Central memory CD8-positive, alpha-beta T cell (primary cell): Measurements from ENCODE around the gene KRT82.
"Not testable (repeated sequence)": the region's sequence is repeated elsewhere in the genome, so short reads cannot be mapped to it uniquely, and the experiment has no call there.

ENCODE experiments used
- ATAC-seq: fragments of 150-1000 bp; cut with Tn5 transposase; replicated peaks from 2 replicates; pipeline ENCODE4 v1.10.0; 2022; ENCODE audit warnings: mild to moderate bottlenecking, moderate FRiP score, moderate number of reproducible peaks; ENCODE audit not compliant: poor library complexity, severe bottlenecking; ENCODE audit errors: extremely low read depth
- DNase-seq, 2 donors: peaks; one replicate each; pipeline ENCODE4 v3.0.0; 2021; ENCODE audit warnings: low spot score in 2 of 2
- H3K27ac Mint-ChIP-seq: one replicate; pipeline ENCODE4 v1.8.0; 2022; ENCODE audit warnings: low read depth, mild to moderate bottlenecking, moderate library complexity, mixed read lengths
- H3K27me3 Mint-ChIP-seq: one replicate; pipeline ENCODE4 v1.8.0; 2022; ENCODE audit warnings: mixed read lengths
- H3K36me3 Mint-ChIP-seq: one replicate; pipeline ENCODE4 v1.8.0; 2022; ENCODE audit warnings: mild to moderate bottlenecking, moderate library complexity, mixed read lengths; ENCODE audit not compliant: insufficient read depth
- H3K4me1 Mint-ChIP-seq: one replicate; pipeline ENCODE4 v1.8.0; 2022; ENCODE audit warnings: mixed read lengths
- H3K4me3 Mint-ChIP-seq: one replicate; pipeline ENCODE4 v1.8.0; 2022; ENCODE audit warnings: mild to moderate bottlenecking, moderate library complexity, mixed read lengths
- H3K9me3 Mint-ChIP-seq: one replicate; pipeline ENCODE4 v1.8.0; 2022; ENCODE audit warnings: mixed read lengths

KRT82 gene

DNA sequence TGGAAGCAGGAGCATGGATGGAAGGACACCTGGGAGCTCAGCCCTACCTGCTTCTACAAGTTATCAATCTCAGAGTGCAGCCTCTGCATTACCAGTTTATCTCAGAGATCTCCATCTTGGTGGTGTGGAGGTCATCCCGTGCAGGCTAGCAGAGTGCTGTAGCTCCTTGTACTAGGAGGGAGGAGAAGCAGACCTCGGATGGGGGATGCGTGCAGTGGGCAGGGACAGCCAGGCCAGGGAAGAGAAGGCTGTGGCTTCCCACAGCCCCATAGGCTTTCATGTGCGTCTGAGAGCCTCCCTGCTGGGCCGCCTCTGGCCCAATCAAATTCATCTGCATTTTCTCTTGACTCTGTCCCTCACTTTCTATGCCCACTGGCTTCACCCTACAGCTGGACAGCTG is 8.8 kb upstream of the KRT82 start:
- peaks cover 33% of the 10 kb centered on the region for H3K27me3 Mint-ChIP-seq
- ATAC-seq (no peak), DNase-seq (no peak)
- no peaks in the 10 kb centered on the region for H3K9me3 Mint-ChIP-seq
- no peaks in the 10 kb centered on the region for H3K36me3 Mint-ChIP-seq
- no peak overlapping the region for H3K4me3 Mint-ChIP-seq
- no peak overlapping the region for H3K27ac Mint-ChIP-seq
- H3K4me1 Mint-ChIP-seq = peaks cover 10% of the 10 kb centered on the region

DNA sequence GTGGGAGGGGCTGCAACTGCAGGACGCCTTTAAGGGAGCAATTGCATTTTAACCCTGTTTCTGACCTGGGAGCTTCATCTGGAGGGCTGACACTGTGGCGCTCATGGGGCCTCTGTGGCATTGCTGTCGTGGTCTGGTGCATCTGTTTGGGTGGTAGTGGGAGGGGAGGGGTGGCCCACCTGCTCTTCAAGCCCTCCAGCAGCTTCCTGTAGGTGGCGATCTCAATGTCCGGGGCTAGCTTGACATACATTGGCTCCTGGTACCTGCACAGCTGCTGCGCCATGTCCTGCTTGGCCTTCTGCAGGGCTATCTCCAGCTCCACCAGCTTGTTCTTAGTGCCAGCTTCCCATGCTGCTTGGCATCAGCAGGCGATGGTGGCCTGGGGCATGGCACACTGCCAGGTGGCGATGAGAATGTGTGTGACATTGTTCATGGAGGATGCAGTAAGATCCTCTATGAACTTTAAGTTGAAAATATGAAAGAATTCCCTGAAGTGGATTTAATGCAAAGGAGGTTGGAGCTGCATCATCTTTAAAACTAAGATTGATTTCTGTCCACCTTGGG is 7.7 kb upstream of the KRT82 start:
- H3K9me3 Mint-ChIP-seq = no peaks in the 10 kb centered on the region
- DNase-seq (no peak), ATAC-seq (no peak)
- peaks cover 5% of the 10 kb centered on the region for H3K4me1 Mint-ChIP-seq
- no peak overlapping the region for H3K27ac Mint-ChIP-seq
- H3K36me3 Mint-ChIP-seq = no peaks in the 10 kb centered on the region
- H3K27me3 Mint-ChIP-seq = peaks cover 33% of the 10 kb centered on the region
- H3K4me3 Mint-ChIP-seq = no peak overlapping the region

DNA sequence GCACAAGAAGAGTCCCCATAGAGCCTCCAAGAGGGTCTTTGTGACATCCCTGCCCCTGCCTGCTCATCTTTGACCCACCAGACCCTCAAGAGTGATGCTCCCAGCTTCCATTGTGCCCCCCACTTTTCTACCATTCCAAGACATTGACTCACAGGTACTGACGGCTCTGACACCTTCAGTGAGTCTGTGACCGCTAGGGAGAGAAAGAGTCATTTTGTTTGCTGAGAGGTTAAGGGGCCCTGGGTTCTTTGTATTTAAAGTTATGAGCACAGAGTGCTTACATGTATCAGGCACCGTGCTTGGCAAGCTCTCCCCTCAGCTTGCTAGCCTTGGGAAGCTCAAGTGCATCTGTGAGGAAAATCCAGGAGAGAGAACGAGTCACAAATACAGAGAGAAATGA is 7.1 kb upstream of the KRT82 start:
- Mint-ChIP-seq H3K9me3 (no peaks in the 10 kb centered on the region), H3K27me3 (peaks cover 38% of the 10 kb centered on the region), H3K4me1 (peaks cover 5% of the 10 kb centered on the region), H3K4me3 (no peak overlapping the region), H3K27ac (no peak overlapping the region), H3K36me3 (no peaks in the 10 kb centered on the region)
- DNase-seq (no peak), ATAC-seq (no peak)

DNA sequence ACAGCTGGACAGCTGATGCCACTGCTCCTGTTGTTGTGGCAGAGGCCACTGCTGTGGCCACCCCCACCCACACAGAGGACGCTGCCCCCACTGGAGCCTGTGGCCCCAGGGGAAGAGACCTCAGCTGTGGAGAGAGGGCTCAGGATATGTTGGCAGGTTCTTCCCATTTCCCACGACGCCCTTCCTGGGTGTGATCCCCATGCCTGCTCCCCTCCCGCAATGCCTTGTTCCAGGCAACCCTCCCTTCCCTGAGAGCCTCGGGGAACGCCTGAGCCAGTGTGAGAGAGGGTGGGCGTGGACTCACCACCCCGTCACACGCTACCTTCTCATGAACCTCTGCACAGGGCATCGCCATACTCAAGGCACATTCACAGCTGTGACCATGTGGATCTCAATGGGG is 5.7 kb upstream of the KRT82 start:
- DNase-seq = no peak
- H3K4me1 Mint-ChIP-seq = peaks cover 5% of the 10 kb centered on the region
- H3K27me3 Mint-ChIP-seq = peaks cover 49% of the 10 kb centered on the region
- no peaks in the 10 kb centered on the region for H3K9me3 Mint-ChIP-seq
- no peaks in the 10 kb centered on the region for H3K36me3 Mint-ChIP-seq
- H3K4me3 Mint-ChIP-seq = no peak overlapping the region
- ATAC-seq = no peak
- no peak overlapping the region for H3K27ac Mint-ChIP-seq

DNA sequence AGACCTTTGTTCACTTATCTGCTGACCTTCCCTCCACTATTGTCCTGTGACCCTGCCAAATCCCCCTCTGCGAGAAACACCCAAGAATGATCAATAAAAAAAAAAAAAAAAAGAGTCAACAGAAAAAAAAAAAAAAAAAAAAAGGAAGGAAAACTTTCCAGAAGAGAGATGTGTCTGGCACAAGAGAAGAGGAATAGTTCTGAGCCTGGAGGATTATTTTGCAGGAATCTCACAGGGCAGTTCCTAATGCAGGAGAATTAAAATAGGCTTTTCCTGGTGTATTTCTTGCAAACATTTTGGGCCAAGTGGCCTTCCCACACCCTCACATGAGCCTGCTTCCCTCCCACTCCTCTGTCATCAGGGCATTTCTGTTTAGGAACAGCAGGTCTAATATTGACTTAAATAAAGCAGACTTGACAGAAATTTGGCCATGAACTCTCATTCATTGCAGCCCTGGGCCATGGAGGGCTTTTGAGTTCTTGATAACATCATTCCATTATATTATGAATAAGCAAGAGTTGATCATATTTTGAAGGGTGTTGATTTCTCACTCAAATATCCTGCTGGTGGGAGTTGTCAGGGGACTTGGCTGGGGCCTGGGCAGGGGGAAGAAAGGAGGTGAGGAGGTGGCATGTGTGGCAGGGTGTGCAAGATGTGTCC is 4.6 kb upstream of the KRT82 start:
- not testable (repeated sequence) for H3K4me3 Mint-ChIP-seq, DNase-seq, ATAC-seq, H3K27ac Mint-ChIP-seq, H3K36me3 Mint-ChIP-seq, H3K9me3 Mint-ChIP-seq, H3K4me1 Mint-ChIP-seq
- H3K27me3 Mint-ChIP-seq = peaks cover 44% of the 10 kb centered on the region

DNA sequence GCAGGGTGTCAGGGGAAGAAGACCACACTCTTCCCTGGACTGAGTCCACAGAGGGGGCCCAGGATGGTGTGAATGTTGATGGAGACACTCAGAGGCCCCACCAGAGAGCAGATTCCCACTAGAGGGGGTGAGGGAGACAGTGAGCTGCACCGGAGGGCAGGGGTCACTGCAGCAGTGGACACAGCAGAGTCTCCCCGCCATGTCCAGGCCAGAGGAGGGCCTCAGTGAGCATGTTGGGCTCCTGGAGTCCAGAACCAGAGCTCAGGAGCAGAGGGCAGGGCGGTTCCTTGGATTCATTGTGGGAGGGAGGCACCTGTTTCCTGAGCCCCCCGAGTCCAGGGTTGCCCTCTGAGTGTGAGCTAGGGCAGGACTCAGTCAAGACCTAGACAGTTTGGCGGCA is 1.8 kb upstream of the KRT82 start:
- no peak overlapping the region for H3K4me3 Mint-ChIP-seq
- DNase-seq = no peak
- H3K27ac Mint-ChIP-seq = peak overlapping the region; percentile 29
- ATAC-seq = no peak
- no peaks in the 10 kb centered on the region for H3K36me3 Mint-ChIP-seq
- H3K4me1 Mint-ChIP-seq = peaks cover 5% of the 10 kb centered on the region
- H3K9me3 Mint-ChIP-seq = no peaks in the 10 kb centered on the region
- H3K27me3 Mint-ChIP-seq = peaks cover 26% of the 10 kb centered on the region

DNA sequence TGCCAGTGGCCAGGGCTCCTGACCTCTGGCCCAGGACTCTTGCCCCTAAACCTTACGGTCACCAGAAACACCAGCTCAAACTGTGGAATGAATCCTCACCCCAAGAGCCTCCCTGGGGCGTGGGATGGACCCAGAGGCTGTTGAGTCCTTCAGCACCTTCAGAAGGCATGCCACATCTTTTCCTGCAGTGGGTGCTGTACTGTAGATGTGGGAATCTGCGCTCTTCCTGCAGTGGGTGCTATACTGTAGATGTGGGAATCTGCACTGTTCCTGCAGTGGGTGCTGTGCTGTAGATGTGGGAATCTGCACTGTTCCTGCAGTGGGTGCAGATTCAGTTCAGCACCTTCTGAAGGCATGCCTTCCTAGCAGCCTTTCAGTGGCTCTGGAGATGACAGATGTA is 1.2 kb downstream of the KRT82 start:
- no peak for ATAC-seq
- H3K9me3 Mint-ChIP-seq = no peaks in the 10 kb centered on the region
- H3K4me1 Mint-ChIP-seq = no peaks in the 10 kb centered on the region
- H3K4me3 Mint-ChIP-seq = no peak overlapping the region
- H3K27ac Mint-ChIP-seq = no peak overlapping the region
- H3K36me3 Mint-ChIP-seq = no peaks in the 10 kb centered on the region
- no peak for DNase-seq
- peaks cover 41% of the 10 kb centered on the region for H3K27me3 Mint-ChIP-seq

DNA sequence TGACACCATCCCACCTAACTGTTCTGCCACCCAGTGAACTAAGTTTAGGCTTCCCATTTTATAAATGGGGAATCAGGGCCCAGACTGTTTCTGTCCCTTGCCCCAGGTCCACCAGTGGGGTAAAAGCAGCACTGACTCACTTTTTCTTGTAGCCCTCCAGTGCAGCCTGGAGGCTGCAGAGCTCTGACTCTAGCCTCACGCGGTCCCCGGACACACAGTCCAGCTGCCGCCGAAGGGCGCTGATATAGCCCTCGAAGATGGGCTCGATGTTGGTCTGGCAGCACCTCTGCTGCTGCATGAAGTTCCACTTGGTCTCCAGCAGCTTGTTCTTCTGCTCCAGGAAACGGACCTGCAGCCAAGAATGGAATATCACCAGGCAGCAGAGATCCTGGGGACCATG is 2.6 kb downstream of the KRT82 start:
- Mint-ChIP-seq H3K27me3 (peaks cover 50% of the 10 kb centered on the region), H3K4me1 (no peaks in the 10 kb centered on the region), H3K27ac (no peak overlapping the region), H3K4me3 (no peak overlapping the region), H3K9me3 (no peaks in the 10 kb centered on the region), H3K36me3 (no peaks in the 10 kb centered on the region)
- no peak for ATAC-seq
- no peak for DNase-seq

DNA sequence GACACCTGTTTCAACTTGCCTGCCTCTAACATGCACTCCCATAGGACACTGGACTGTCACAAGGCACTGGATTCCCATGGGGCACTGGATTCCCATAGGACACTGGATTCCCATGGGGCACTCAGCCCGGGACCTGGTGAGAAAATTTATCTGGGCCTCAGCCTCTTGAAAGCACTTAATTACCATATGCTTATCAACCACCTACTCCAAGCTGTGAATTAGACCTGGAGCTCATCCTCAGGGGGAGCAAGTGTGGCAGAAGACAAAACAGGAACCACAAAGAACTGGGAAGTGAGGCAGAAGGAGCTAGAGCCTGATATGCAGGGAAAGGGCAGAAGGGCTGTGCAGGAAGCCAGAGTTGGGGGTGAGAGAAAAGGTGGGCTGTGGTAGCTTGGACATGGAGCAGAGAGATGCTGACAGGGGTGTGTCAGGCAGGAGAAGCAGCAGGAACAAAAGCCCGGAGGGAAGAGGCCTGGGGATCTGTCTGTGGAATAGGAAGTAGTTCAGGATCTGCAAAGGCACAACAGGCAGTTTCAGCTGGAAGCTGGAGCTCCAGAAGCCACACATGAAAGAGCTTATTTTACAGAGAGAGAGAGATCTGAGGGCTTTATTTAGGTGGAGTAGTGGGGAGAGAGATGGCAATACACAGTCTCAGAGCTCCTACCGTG is 3.1 kb downstream of the KRT82 start:
- Mint-ChIP-seq H3K4me1 (no peaks in the 10 kb centered on the region), H3K27me3 (peaks cover 45% of the 10 kb centered on the region), H3K27ac (no peak overlapping the region), H3K36me3 (no peaks in the 10 kb centered on the region), H3K4me3 (no peak overlapping the region), H3K9me3 (no peaks in the 10 kb centered on the region)
- DNase-seq (no peak), ATAC-seq (no peak)

DNA sequence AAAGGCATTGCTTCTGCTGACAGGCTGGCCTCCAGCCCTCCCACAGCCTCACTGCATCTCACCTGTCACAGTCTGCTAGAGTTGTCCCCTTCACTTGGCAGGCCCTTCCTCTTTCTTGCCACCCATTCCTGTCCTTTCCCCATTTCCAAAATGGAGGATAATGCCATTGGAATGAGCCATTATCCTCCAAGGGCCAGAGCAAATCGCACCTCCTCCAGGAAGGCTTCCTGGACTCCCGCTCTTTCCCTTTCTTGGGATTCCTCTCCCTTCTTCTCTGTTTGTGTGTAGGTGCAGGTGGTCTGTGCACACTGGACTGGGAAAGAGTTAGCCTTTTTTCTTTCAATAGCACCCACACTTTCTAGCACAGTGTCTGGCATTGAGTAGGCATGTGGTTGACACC is 3.8 kb downstream of the KRT82 start:
- ATAC-seq = no peak
- DNase-seq = no peak
- no peak overlapping the region for H3K4me3 Mint-ChIP-seq
- H3K27me3 Mint-ChIP-seq = peaks cover 41% of the 10 kb centered on the region
- no peak overlapping the region for H3K27ac Mint-ChIP-seq
- no peaks in the 10 kb centered on the region for H3K36me3 Mint-ChIP-seq
- H3K4me1 Mint-ChIP-seq = no peaks in the 10 kb centered on the region
- H3K9me3 Mint-ChIP-seq = no peaks in the 10 kb centered on the region

DNA sequence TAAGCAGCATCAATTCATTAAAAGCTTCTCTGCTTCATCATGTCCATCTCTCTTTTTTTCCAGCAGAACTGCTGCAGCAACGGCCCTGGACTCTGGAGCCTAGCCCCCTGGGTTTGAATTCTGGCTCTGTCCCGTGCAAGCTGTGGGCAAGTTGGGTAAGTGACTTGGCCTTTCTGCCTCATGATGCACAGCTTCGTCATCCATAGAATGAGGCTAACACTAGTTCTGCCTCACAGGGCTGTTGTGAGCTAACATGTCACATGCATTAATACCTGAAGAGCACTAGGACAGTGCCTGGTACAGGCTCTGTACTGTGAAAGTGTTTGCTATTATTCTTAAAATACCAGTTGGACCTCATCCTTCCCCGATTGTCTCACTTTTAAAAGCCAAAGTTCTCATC is 4.2 kb downstream of the KRT82 start:
- no peak for DNase-seq
- Mint-ChIP-seq H3K27ac (no peak overlapping the region), H3K4me3 (no peak overlapping the region), H3K4me1 (no peaks in the 10 kb centered on the region), H3K36me3 (no peaks in the 10 kb centered on the region), H3K27me3 (peaks cover 43% of the 10 kb centered on the region), H3K9me3 (no peaks in the 10 kb centered on the region)
- no peak for ATAC-seq

DNA sequence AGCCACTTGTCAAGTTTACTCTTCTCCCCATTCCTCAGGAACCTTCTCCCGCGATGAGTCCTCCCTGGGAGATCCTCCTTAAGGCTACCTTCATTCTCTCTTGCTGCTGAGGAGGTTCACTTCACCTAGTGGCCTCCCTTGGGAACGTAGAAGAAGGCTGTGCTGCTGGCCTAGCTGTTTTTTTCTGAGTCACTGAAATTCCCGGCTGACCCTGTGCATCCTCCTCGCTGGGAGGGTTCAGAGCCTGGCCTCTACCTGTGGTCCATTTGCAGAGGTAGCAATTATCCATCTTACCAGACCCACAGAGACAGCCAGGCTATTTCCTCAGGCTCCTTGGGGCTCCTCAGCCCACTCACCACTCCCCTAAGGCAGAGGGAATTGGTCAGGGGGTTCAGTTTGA is 4.6 kb downstream of the KRT82 start:
- no peak for ATAC-seq
- Mint-ChIP-seq H3K9me3 (no peaks in the 10 kb centered on the region), H3K27ac (no peak overlapping the region), H3K36me3 (no peaks in the 10 kb centered on the region), H3K27me3 (peaks cover 47% of the 10 kb centered on the region), H3K4me1 (no peaks in the 10 kb centered on the region), H3K4me3 (no peak overlapping the region)
- no peak for DNase-seq

DNA sequence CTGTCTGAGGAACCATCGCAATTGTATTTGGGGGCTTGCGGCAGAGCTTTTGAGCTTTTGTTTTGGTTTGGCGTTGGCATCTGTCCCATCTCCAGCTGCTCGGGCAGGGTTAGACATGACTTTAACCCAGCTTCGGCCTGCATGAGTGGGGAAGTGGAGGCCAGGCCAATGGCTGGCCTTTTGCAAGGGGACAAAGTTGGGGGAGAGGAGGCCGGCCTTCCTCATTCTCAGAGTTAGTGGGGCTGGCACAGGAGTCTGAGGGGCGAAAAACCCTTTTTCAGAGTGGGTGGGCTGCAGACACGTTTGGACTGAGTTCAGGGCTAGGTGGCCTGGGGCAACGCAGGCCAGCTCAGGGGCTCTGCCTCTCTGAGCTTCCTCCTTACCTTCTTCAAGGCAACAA is 5.2 kb downstream of the KRT82 start:
- Mint-ChIP-seq H3K27ac (no peak overlapping the region), H3K4me3 (no peak overlapping the region), H3K36me3 (no peaks in the 10 kb centered on the region), H3K9me3 (no peaks in the 10 kb centered on the region), H3K4me1 (no peaks in the 10 kb centered on the region), H3K27me3 (peaks cover 52% of the 10 kb centered on the region)
- DNase-seq = no peak
- ATAC-seq = no peak
